Activated CD8-positive, alpha-beta T cell treated with anti-CD3 and anti-CD28 coated beads, Interleukin-2, amount 10 ng/mL, durations not matched to agents 7 days and 5 days (primary cell): ENCODE measurements around the gene DDX51. TPM values are rescaled to one million over a fixed set of nuclear protein-coding genes. Genes with fewer than 3 reads are reported as not detected.

Experiments
- ATAC-seq: fragments of 150-1000 bp; cut with Tn5 transposase; one replicate; pipeline ENCODE4 v1.10.0; 2021; ENCODE audit warnings: moderate library complexity
- CTCF ChIA-PET: fragments of 350-600 bp; sonication (Branson Sonifier 250); formaldehyde crosslinking; loops from one replicate; lab custom pipeline; 2021; ENCODE audit warnings: antibody characterized with exemption; lab: Charles Lee
- POLR2A ChIA-PET: fragments of 350-600 bp; sonication (Branson Sonifier 250); formaldehyde crosslinking; loops from one replicate; lab custom pipeline; 2021; ENCODE audit warnings: antibody characterized with exemption; lab: Charles Lee
- DNase-seq: peaks from one replicate; pipeline ENCODE4 v3.0.0-alpha.2; 2020
- H3K27ac Mint-ChIP-seq: one replicate; pipeline ENCODE4 v1.8.0; 2021; ENCODE audit warnings: mild to moderate bottlenecking, mixed read lengths
- H3K27me3 Mint-ChIP-seq: one replicate; pipeline ENCODE4 v1.8.0; 2021; ENCODE audit warnings: low read depth, mixed read lengths
- H3K36me3 Mint-ChIP-seq: one replicate; pipeline ENCODE4 v1.8.0; 2021; ENCODE audit warnings: low read depth, mixed read lengths
- H3K4me1 Mint-ChIP-seq: one replicate; pipeline ENCODE4 v1.8.0; 2021; ENCODE audit warnings: low read depth, mixed read lengths
- H3K4me3 Mint-ChIP-seq: one replicate; pipeline ENCODE4 v1.8.0; 2021; ENCODE audit warnings: mild to moderate bottlenecking, mixed read lengths
- H3K9me3 Mint-ChIP-seq: one replicate; pipeline ENCODE4 v1.8.0; 2022; ENCODE audit warnings: mixed read lengths; ENCODE audit not compliant: insufficient read depth
- total RNA-seq, 2 experiments: library from RNA; stranded (reverse); gene quantifications; one replicate each; pipeline ENCODE4 v1.2.3, GENCODE V29; 2021

DDX51 gene
- total RNA-seq, 2 experiments from 2014 or later = 27.6 to 28.4 TPM

GRCh38 chr12:132095520-132096409 lies 48.4 kb downstream of the DDX51 start:
- H3K4me3 Mint-ChIP-seq = peak overlapping the region; percentile 1
- H3K36me3 Mint-ChIP-seq = peaks cover 40% of the 10 kb centered on the region
- ChIA-PET POLR2A (no interaction called here), CTCF (no interaction called here)
- peak overlapping the region; percentile 85 for H3K27ac Mint-ChIP-seq
- H3K27me3 Mint-ChIP-seq = no peaks in the 10 kb centered on the region
- peaks cover 9% of the 10 kb centered on the region for H3K9me3 Mint-ChIP-seq
- DNase-seq (no peak), ATAC-seq (no peak)
- peaks cover 21% of the 10 kb centered on the region for H3K4me1 Mint-ChIP-seq

- DNase-seq = no peak
- no peak overlapping the region for H3K27ac Mint-ChIP-seq
- ChIA-PET POLR2A (no interaction called here), CTCF (no interaction called here)
- peaks cover 21% of the 10 kb centered on the region for H3K4me1 Mint-ChIP-seq
- H3K27me3 Mint-ChIP-seq = no peaks in the 10 kb centered on the region
- H3K36me3 Mint-ChIP-seq = peaks cover 45% of the 10 kb centered on the region
- no peak overlapping the region for H3K4me3 Mint-ChIP-seq
- H3K9me3 Mint-ChIP-seq = peaks cover 9% of the 10 kb centered on the region
- peak; percentile 68 for ATAC-seq
Measured at GRCh38 chr12:132094269-132094891, 49.7 kb downstream of the DDX51 start.

GRCh38 chr12:132089407-132089910 lies 54.7 kb downstream of the DDX51 start:
- ATAC-seq (no peak), DNase-seq (no peak)
- POLR2A ChIA-PET = no interaction called here
- CTCF ChIA-PET = no interaction called here
- peaks cover 27% of the 10 kb centered on the region for H3K4me1 Mint-ChIP-seq
- no peaks in the 10 kb centered on the region for H3K27me3 Mint-ChIP-seq
- no peak overlapping the region for H3K27ac Mint-ChIP-seq
- peaks cover 44% of the 10 kb centered on the region for H3K36me3 Mint-ChIP-seq
- no peak overlapping the region for H3K4me3 Mint-ChIP-seq
- H3K9me3 Mint-ChIP-seq = no peaks in the 10 kb centered on the region

Other genes with a start within 250 kb of the DDX51 start
- gene ULK1, start 249.7 kb downstream of the DDX51 start, total RNA-seq = 10 to 100 TPM; 17.1 to 20.6 TPM
- gene PUS1, start 215.0 kb downstream of the DDX51 start, total RNA-seq = 10 to 100 TPM; 57.3 to 64.7 TPM
- 10 to 100 TPM; 58.0 to 58.8 TPM for gene EP400, start 194.4 kb downstream of the DDX51 start, total RNA-seq
- gene NOC4L, start 138 bp upstream of the DDX51 start, total RNA-seq = 10 to 100 TPM; 32.8 to 34.4 TPM
- gene GALNT9, start 185.3 kb upstream of the DDX51 start, total RNA-seq = not detected